HCT116 (cell line): ENCODE measurements around the gene DRAXIN. TPM values are rescaled to one million over a fixed set of nuclear protein-coding genes. Genes with fewer than 3 reads are reported as not detected.

ENCODE experiments used
- ATAC-seq: fragments of 200-7000 bp; cut with Tn5 transposase; 2 replicates; pipeline ENCODE4 v1.9.1; 2020; ENCODE audit warnings: mild to moderate bottlenecking, moderate library complexity
- BruUV-seq: library from RNA; stranded (reverse); fragments of 400-500 nt; replicated peaks from 2 replicates; lab custom pipeline; 2021; lab: Mats Ljungman, UMichigan
- CTCF ChIA-PET: fragments of 300-600 bp; sonication (Branson Sonifier 250); formaldehyde crosslinking; loops from one replicate; lab custom pipeline; 2021; ENCODE audit warnings: antibody characterized with exemption; lab: Charles Lee
- POLR2A ChIA-PET: fragments of 300-600, 350-600 bp; sonication (Branson Sonifier 250); formaldehyde crosslinking; loops from one replicate; lab custom pipeline; 2021; ENCODE audit warnings: antibody characterized with exemption; lab: Charles Lee
- RAD21 ChIA-PET, 2 experiments: fragments of 300-600 bp; sonication (Branson Sonifier 250); formaldehyde crosslinking; loops; one replicate each; lab custom pipeline; 2023; ENCODE audit warnings: low total read pairs in 2 of 2; ENCODE audit not compliant: uncharacterized antibody in 2 of 2, unreplicated experiment in 2 of 2, low non-redundant PET in 1 of 2; lab: Charles Lee
- DNase-seq: peaks from one replicate; pipeline ENCODE4 v3.0.0-alpha.2; 2010; ENCODE audit warnings: low read depth, low spot score
- H2AFZ ChIP-seq: fragments of 200-600 bp; shearing (Covaris generic), sonication (generic); 2 replicates; pipeline ENCODE4 v1.6.1; 2017; ENCODE audit warnings: low read depth, mixed run types, mixed read lengths, antibody characterized with exemption, low read length; ENCODE audit not compliant: poor library complexity, severe bottlenecking
- H3K27ac ChIP-seq: 2 replicates; pipeline ENCODE4 v1.5.1; 2012; ENCODE audit warnings: low read depth, low read length
- H3K27me3 ChIP-seq: fragments of 200-600 bp; sonication (generic); 2 replicates; pipeline ENCODE4 v1.6.1; 2016; ENCODE audit warnings: mixed run types, low read length, mixed read lengths; ENCODE audit not compliant: insufficient read depth
- H3K36me3 ChIP-seq, 2 experiments: fragments of 200-500 bp in 1 of 2; fragments of 200-600 bp in 1 of 2; sonication (Bioruptor generic) in 1 of 2; sonication (generic) in 1 of 2; 2 replicates each; pipeline versions ENCODE4 v1.5.1 to v1.6.1; 2014 to 2016; ENCODE audit warnings: low read length in 2 of 2, inconsistent platforms in 1 of 2, mixed read lengths in 1 of 2, mixed run types in 1 of 2; ENCODE audit not compliant: insufficient read depth in 2 of 2, control insufficient read depth in 1 of 2
- H3K4me1 ChIP-seq, 2 experiments: fragments of 200-600 bp in 1 of 2; sonication (generic) in 1 of 2; 2 replicates each; pipeline versions ENCODE4 v1.5.1 to v1.6.1; 2012 to 2017; ENCODE audit warnings: low read length in 2 of 2, inconsistent platforms in 1 of 2, mild to moderate bottlenecking in 1 of 2, mixed read lengths in 1 of 2, mixed run types in 1 of 2, moderate library complexity in 1 of 2; ENCODE audit not compliant: insufficient read depth in 2 of 2, control insufficient read depth in 1 of 2
- H3K4me2 ChIP-seq: fragments of 200-600 bp; sonication (generic); 2 replicates; pipeline ENCODE4 v1.6.1; 2017; ENCODE audit warnings: mixed run types, low read length, mixed read lengths
- H3K4me3 ChIP-seq, 2 experiments: fragments of 200-600 bp in 1 of 2; sonication (generic) in 1 of 2; replicated peaks in 1 of 2; 2 replicates each; pipeline ENCODE4 v1.5.1; 2011 to 2016; ENCODE audit warnings: low read length in 2 of 2, control low read depth in 1 of 2, low read depth in 1 of 2, mild to moderate bottlenecking in 1 of 2, mixed read lengths in 1 of 2, mixed run types in 1 of 2
- H3K79me2 ChIP-seq: fragments of 200-600 bp; sonication (generic); 2 replicates; pipeline ENCODE4 v1.6.1; 2017; ENCODE audit warnings: mild to moderate bottlenecking, mixed run types, low read length, moderate library complexity, mixed read lengths; ENCODE audit not compliant: insufficient read depth
- H3K9ac ChIP-seq: fragments of 200-600 bp; sonication (generic); 2 replicates; pipeline ENCODE4 v1.6.1; 2016; ENCODE audit warnings: low read length, mixed read lengths
- H3K9me2 ChIP-seq: fragments of 200-600 bp; sonication (generic), shearing (Covaris generic); 2 replicates; pipeline ENCODE4 v1.6.1; 2017; ENCODE audit warnings: mixed run types, mild to moderate bottlenecking, moderate library complexity; ENCODE audit not compliant: insufficient read depth
- H3K9me3 ChIP-seq, 2 experiments: fragments of 200-500 bp in 1 of 2; fragments of 200-600 bp in 1 of 2; sonication (Bioruptor generic) in 1 of 2; sonication (generic) in 1 of 2; 2 replicates each; pipeline ENCODE4 v1.6.1; 2014 to 2017; ENCODE audit warnings: low read length in 2 of 2, mixed read lengths in 2 of 2, inconsistent platforms in 1 of 2, low read depth in 1 of 2, mild to moderate bottlenecking in 1 of 2, mixed run types in 1 of 2, moderate library complexity in 1 of 2; ENCODE audit not compliant: control insufficient read depth in 1 of 2, insufficient read depth in 1 of 2
- H4K20me1 ChIP-seq: fragments of 200-600 bp; sonication (generic), shearing (Covaris generic); 2 replicates; pipeline ENCODE4 v1.6.1; 2017; ENCODE audit warnings: mixed run types, mild to moderate bottlenecking, moderate library complexity; ENCODE audit not compliant: insufficient read depth
- CEBPB ChIP-seq: IDR thresholded peaks from 2 replicates; pipeline ENCODE4 v1.6.1; 2012; ENCODE audit warnings: low read depth
- EGR1 ChIP-seq: IDR thresholded peaks from 2 replicates; pipeline ENCODE4 v1.6.1; 2012; ENCODE audit warnings: low read depth
- ELF1 ChIP-seq: IDR thresholded peaks from 2 replicates; pipeline ENCODE4 v1.6.1; 2012; ENCODE audit warnings: low read depth, borderline replicate concordance
- EZH2 ChIP-seq: fragments of 200-600 bp; sonication (generic); IDR thresholded peaks from 2 replicates; pipeline ENCODE4 v1.6.1; 2017; ENCODE audit warnings: antibody characterized with exemption, mixed run types
- EZH2phosphoT487 ChIP-seq: fragments of 200-600 bp; IDR thresholded peaks from 2 replicates; pipeline ENCODE4 v1.6.1; 2018; ENCODE audit warnings: antibody characterized with exemption, borderline replicate concordance
- FOSL1 ChIP-seq: IDR thresholded peaks from 2 replicates; pipeline ENCODE4 v1.6.1; 2012; ENCODE audit warnings: low read depth
- MAX ChIP-seq: IDR thresholded peaks from 2 replicates; pipeline ENCODE4 v1.6.1; 2012
- POLR2A ChIP-seq: IDR thresholded peaks from 2 replicates; pipeline ENCODE4 v1.7.0; 2011; ENCODE audit warnings: borderline replicate concordance; ENCODE audit not compliant: insufficient read depth, insufficient read length; ENCODE audit errors: extremely low read depth
- REST ChIP-seq: IDR thresholded peaks from 2 replicates; pipeline ENCODE4 v1.6.1; 2012; ENCODE audit warnings: low read depth
- SIN3A ChIP-seq: IDR thresholded peaks from 2 replicates; pipeline ENCODE4 v1.6.1; 2012; ENCODE audit warnings: low read depth
- SP1 ChIP-seq: IDR thresholded peaks from 2 replicates; pipeline ENCODE4 v1.6.1; 2012; ENCODE audit warnings: low read depth
- ZBTB33 ChIP-seq: IDR thresholded peaks from 2 replicates; pipeline ENCODE4 v1.6.1; 2011; ENCODE audit warnings: mild to moderate bottlenecking, low read length, moderate library complexity; ENCODE audit not compliant: insufficient replicate concordance; ENCODE audit errors: extremely low read depth
- ZFX ChIP-seq: fragments of 450-650 bp; IDR thresholded peaks from 2 replicates; pipeline ENCODE4 v1.6.1; 2017
- ZNF274 ChIP-seq: fragments of 200-500 bp; sonication (Bioruptor generic); IDR thresholded peaks from 2 replicates; pipeline ENCODE4 v1.6.1; 2014; ENCODE audit warnings: mild to moderate bottlenecking, low read depth, low read length, inconsistent platforms
- intact Hi-C: fragments of 100-400 bp; cut with micrococcal nuclease; formaldehyde crosslinking; loops from 2 replicates; pipeline ENCODE4 v1.10.0; 2022
- total RNA-seq: library from RNA; stranded (reverse); gene quantifications from one replicate; pipeline ENCODE4 v1.2.1, GENCODE V29; 2021; ENCODE audit not compliant: unreplicated experiment
- TF ChIP-seq, protein P1 (sequence below), 3 experiments: fragments of 200-600 bp in 1 of 3; sonication (generic) in 1 of 3; IDR thresholded peaks in 2 of 3; conservative IDR thresholded peaks in 1 of 3; 2 replicates each; pipeline ENCODE4 v1.5.1; 2012 to 2017; ENCODE audit warnings: low read depth in 2 of 3, low read length in 2 of 3, antibody characterized with exemption in 1 of 3, borderline replicate concordance in 1 of 3, control low read depth in 1 of 3, mild to moderate bottlenecking in 1 of 3, mixed read lengths in 1 of 3, mixed run types in 1 of 3, moderate library complexity in 1 of 3; ENCODE audit not compliant: insufficient read depth in 1 of 3

DRAXIN gene
- total RNA-seq, 1 experiment from 2014 or later, result 0.47 TPM

DNA sequence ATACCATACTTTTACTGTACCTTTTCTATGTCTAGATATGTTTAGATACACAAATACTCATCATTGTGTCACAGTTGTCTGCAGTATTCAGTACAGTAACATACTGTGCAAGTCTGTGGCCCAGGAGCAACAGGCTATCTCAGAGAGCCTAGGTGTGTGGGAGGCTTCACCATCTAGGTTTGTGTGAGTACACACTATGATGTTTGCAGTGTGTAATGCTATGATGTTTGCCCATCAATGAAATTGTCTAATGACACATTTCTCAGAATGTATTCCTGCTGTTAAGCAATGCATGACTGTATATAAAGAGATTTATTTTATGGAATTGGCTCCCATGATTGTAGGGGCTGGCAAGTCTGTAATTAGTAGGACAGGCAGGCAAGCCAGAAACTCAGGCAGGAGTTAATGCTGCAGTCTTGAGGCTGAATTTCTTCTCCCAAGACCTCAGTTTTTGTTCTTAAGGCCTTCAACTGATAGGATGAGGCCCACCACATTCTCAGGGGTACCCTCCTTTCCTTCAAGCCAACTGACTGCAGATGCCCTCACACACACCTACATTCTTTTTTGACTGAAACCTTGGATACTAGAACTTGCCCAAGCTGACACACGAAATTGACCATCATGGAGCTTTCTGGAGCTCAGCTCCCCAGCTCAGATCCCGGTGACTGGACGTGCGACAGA is 36.8 kb downstream of the DRAXIN start:
- RAD21 ChIA-PET, result no interaction called here

More for the DNA sequence above, 36.8 kb downstream of the DRAXIN start:
- POLR2A ChIA-PET, result no interaction called here
- Histone ChIP-seq H3K27me3 (no peaks in the 10 kb centered on the region), H3K4me1 (peaks cover 0 to 21% of the 10 kb centered on the region in 2 experiments; a peak in 3 of 4 replicates), H3K4me2 (no peak overlapping the region), H3K4me3 (no peak overlapping the region)
- no peak for DNase-seq
- TF ChIP-seq MAX (no peak), ZNF274 (no peak), EZH2phosphoT487 (no peak), ELF1 (no peak), FOSL1 (no peak), REST (no peak), ZFX (no peak), SP1 (no peak), EGR1 (no peak), CEBPB (no peak), SIN3A (no peak), ZBTB33 (no peak), POLR2A (no peak), EZH2 (no peak)
- TF ChIP-seq, protein P1, sequence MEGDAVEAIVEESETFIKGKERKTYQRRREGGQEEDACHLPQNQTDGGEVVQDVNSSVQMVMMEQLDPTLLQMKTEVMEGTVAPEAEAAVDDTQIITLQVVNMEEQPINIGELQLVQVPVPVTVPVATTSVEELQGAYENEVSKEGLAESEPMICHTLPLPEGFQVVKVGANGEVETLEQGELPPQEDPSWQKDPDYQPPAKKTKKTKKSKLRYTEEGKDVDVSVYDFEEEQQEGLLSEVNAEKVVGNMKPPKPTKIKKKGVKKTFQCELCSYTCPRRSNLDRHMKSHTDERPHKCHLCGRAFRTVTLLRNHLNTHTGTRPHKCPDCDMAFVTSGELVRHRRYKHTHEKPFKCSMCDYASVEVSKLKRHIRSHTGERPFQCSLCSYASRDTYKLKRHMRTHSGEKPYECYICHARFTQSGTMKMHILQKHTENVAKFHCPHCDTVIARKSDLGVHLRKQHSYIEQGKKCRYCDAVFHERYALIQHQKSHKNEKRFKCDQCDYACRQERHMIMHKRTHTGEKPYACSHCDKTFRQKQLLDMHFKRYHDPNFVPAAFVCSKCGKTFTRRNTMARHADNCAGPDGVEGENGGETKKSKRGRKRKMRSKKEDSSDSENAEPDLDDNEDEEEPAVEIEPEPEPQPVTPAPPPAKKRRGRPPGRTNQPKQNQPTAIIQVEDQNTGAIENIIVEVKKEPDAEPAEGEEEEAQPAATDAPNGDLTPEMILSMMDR (IDR thresholded peaks at IDR 0.05 in 2 of 3, conservative IDR thresholded peaks at IDR 0.05 in 1 of 3; ENCODE audit: borderline replicate concordance in 1 of 3, insufficient read depth in 1 of 3, low read depth in 2 of 3, low read length in 2 of 3), result no peak
- TF ChIP-seq, all 23 proteins: peak for 0
- no peak overlapping the region for H2AFZ ChIP-seq
- H3K9me3 ChIP-seq, result no peaks in the 10 kb centered on the region
- H3K79me2 ChIP-seq, result no peaks in the 10 kb centered on the region
- H3K9ac ChIP-seq, result no peak overlapping the region
- CTCF ChIA-PET, result no interaction called here
- no peak overlapping the region for H3K27ac ChIP-seq
- H3K9me2 ChIP-seq, result no peaks in the 10 kb centered on the region
- no peaks in the 10 kb centered on the region for H3K36me3 ChIP-seq
- ATAC-seq, result no peak
- no TSS peak for BruUV-seq
- H4K20me1 ChIP-seq, result no peaks in the 10 kb centered on the region
- intact Hi-C loops, result no loop called here
